H1 (cell line): Measurements from ENCODE around the gene ISCA2. TPM values are rescaled to one million over a fixed set of nuclear protein-coding genes. Genes with fewer than 3 reads are reported as not detected.

Source experiments
- ASH2L ChIP-seq: fragments of 200-600, 300-600 bp; sonication (generic); IDR thresholded peaks from one replicate; pipeline ENCODE4 v1.7.1; 2017; ENCODE audit warnings: low read length
- CBX8 ChIP-seq: fragments of 300-800, 300-1000 bp; sonication (generic); IDR thresholded peaks from 2 replicates; pipeline ENCODE4 v1.7.1; 2016; ENCODE audit warnings: low read depth, low read length, borderline replicate concordance
- CHD1 ChIP-seq: IDR thresholded peaks from 2 replicates; pipeline ENCODE4 v1.6.1; 2012; ENCODE audit warnings: low read depth, low read length, improper control_type of control experiment
- EP300 ChIP-seq, 2 experiments: IDR thresholded peaks; 1 replicate in 1 of 2; 2 replicates in 1 of 2; pipeline ENCODE4 v1.6.1; 2011 to 2012; ENCODE audit warnings: low read depth in 2 of 2, low read length in 2 of 2, mild to moderate bottlenecking in 2 of 2, borderline replicate concordance in 1 of 2, inconsistent platforms in 1 of 2, moderate library complexity in 1 of 2
- GABPA ChIP-seq: IDR thresholded peaks from 2 replicates; pipeline ENCODE4 v1.6.1; 2011; ENCODE audit warnings: mild to moderate bottlenecking, low read length, moderate library complexity, borderline replicate concordance; ENCODE audit not compliant: insufficient read depth
- KDM4A ChIP-seq: IDR thresholded peaks from one replicate; pipeline ENCODE4 v1.7.1; 2012; ENCODE audit warnings: low read depth, mild to moderate bottlenecking, moderate library complexity, low read length, inconsistent platforms; ENCODE audit not compliant: severe bottlenecking
- MAX ChIP-seq: IDR thresholded peaks from 2 replicates; pipeline ENCODE4 v1.6.1; 2012; ENCODE audit warnings: inconsistent platforms
- PHF8 ChIP-seq: fragments of 200-600 bp; sonication (generic); conservative IDR thresholded peaks from 2 replicates; pipeline ENCODE4 v1.7.1; 2012; ENCODE audit warnings: low read depth, mild to moderate bottlenecking, inconsistent platforms, low read length, moderate library complexity
- RAD21 ChIP-seq, 2 experiments: IDR thresholded peaks in 1 of 2; conservative IDR thresholded peaks in 1 of 2; 2 replicates each; pipeline ENCODE4 v1.6.1; 2011; ENCODE audit warnings: low read depth in 2 of 2, low read length in 2 of 2, improper control_type of control experiment in 1 of 2, inconsistent platforms in 1 of 2, mild to moderate bottlenecking in 1 of 2, moderate library complexity in 1 of 2
- SP2 ChIP-seq: IDR thresholded peaks from 2 replicates; pipeline ENCODE4 v1.6.1; 2012; ENCODE audit warnings: mild to moderate bottlenecking, low read length, inconsistent platforms
- polyA plus RNA-seq, 7 experiments: library from polyadenylated mRNA; depleted of rRNA in 3 of 7; stranded (reverse) in 5 of 7; unstranded in 2 of 7; fragments of >200 nt in 5 of 7; fragments of 200-250 nt in 2 of 7; gene quantifications; 1 replicate in 5 of 7; 2 replicates in 1 of 7; 4 replicates in 1 of 7; pipeline versions ENCODE4 v1.2.1 to v1.2.3, GENCODE V29; 2011 to 2013; ENCODE audit warnings: missing spikeins in 2 of 7, mixed read lengths in 2 of 7
- total RNA-seq: library from RNA; stranded (reverse); fragmentation: NEBNext Ultra II Directional; extraction: Animal tissue kit (Norgen Biotek cat#: 25700); gene quantifications from 2 replicates; pipeline ENCODE4 v1.2.1, GENCODE V29; 2021
- TF ChIP-seq, protein P1 (sequence below): fragments of 300-600 bp; sonication (generic); IDR thresholded peaks from 2 replicates; pipeline ENCODE4 v1.7.1; 2012; ENCODE audit warnings: low read length, moderate library complexity, mild to moderate bottlenecking, inconsistent platforms; ENCODE audit not compliant: insufficient replicate concordance

Gene ISCA2
- total and polyA plus RNA-seq, 2 of the 8 experiments (the other 6 are each of a cell fraction or from before 2014, with no cell fraction given): 43.5 to 78.6 TPM

DNA sequence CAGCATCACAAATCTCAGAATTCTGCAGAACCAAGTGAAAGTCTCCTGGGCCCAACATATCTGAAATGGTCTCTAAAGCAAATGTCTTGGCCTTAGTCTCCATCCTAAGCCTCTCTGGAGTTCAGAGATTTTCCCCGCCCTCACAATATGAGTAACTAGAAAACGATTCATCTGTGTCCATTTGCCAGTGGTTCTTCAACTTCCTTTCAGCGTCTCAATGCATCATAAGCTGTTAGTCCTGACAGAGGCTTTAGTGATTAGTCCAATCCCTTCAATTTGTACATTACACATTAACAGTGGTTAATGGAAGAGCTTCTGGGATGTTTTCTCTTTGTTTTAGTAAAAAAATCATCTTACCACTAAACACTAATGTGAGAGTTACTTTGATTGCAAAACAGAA is 17.9 kb upstream of the ISCA2 start (continued):
- TF ChIP-seq, protein P1, sequence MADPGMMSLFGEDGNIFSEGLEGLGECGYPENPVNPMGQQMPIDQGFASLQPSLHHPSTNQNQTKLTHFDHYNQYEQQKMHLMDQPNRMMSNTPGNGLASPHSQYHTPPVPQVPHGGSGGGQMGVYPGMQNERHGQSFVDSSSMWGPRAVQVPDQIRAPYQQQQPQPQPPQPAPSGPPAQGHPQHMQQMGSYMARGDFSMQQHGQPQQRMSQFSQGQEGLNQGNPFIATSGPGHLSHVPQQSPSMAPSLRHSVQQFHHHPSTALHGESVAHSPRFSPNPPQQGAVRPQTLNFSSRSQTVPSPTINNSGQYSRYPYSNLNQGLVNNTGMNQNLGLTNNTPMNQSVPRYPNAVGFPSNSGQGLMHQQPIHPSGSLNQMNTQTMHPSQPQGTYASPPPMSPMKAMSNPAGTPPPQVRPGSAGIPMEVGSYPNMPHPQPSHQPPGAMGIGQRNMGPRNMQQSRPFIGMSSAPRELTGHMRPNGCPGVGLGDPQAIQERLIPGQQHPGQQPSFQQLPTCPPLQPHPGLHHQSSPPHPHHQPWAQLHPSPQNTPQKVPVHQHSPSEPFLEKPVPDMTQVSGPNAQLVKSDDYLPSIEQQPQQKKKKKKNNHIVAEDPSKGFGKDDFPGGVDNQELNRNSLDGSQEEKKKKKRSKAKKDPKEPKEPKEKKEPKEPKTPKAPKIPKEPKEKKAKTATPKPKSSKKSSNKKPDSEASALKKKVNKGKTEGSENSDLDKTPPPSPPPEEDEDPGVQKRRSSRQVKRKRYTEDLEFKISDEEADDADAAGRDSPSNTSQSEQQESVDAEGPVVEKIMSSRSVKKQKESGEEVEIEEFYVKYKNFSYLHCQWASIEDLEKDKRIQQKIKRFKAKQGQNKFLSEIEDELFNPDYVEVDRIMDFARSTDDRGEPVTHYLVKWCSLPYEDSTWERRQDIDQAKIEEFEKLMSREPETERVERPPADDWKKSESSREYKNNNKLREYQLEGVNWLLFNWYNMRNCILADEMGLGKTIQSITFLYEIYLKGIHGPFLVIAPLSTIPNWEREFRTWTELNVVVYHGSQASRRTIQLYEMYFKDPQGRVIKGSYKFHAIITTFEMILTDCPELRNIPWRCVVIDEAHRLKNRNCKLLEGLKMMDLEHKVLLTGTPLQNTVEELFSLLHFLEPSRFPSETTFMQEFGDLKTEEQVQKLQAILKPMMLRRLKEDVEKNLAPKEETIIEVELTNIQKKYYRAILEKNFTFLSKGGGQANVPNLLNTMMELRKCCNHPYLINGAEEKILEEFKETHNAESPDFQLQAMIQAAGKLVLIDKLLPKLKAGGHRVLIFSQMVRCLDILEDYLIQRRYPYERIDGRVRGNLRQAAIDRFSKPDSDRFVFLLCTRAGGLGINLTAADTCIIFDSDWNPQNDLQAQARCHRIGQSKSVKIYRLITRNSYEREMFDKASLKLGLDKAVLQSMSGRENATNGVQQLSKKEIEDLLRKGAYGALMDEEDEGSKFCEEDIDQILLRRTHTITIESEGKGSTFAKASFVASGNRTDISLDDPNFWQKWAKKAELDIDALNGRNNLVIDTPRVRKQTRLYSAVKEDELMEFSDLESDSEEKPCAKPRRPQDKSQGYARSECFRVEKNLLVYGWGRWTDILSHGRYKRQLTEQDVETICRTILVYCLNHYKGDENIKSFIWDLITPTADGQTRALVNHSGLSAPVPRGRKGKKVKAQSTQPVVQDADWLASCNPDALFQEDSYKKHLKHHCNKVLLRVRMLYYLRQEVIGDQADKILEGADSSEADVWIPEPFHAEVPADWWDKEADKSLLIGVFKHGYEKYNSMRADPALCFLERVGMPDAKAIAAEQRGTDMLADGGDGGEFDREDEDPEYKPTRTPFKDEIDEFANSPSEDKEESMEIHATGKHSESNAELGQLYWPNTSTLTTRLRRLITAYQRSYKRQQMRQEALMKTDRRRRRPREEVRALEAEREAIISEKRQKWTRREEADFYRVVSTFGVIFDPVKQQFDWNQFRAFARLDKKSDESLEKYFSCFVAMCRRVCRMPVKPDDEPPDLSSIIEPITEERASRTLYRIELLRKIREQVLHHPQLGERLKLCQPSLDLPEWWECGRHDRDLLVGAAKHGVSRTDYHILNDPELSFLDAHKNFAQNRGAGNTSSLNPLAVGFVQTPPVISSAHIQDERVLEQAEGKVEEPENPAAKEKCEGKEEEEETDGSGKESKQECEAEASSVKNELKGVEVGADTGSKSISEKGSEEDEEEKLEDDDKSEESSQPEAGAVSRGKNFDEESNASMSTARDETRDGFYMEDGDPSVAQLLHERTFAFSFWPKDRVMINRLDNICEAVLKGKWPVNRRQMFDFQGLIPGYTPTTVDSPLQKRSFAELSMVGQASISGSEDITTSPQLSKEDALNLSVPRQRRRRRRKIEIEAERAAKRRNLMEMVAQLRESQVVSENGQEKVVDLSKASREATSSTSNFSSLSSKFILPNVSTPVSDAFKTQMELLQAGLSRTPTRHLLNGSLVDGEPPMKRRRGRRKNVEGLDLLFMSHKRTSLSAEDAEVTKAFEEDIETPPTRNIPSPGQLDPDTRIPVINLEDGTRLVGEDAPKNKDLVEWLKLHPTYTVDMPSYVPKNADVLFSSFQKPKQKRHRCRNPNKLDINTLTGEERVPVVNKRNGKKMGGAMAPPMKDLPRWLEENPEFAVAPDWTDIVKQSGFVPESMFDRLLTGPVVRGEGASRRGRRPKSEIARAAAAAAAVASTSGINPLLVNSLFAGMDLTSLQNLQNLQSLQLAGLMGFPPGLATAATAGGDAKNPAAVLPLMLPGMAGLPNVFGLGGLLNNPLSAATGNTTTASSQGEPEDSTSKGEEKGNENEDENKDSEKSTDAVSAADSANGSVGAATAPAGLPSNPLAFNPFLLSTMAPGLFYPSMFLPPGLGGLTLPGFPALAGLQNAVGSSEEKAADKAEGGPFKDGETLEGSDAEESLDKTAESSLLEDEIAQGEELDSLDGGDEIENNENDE: no peak
- TF ChIP-seq KDM4A (no peak), MAX (no peak), EP300 (IDR thresholded peaks at IDR 0.05; ENCODE audit: borderline replicate concordance in 1 of 2, low read depth in 2 of 2, low read length in 2 of 2) (no peak), RAD21 (IDR thresholded peaks at IDR 0.05 in 1 of 2, conservative IDR thresholded peaks at IDR 0.05 in 1 of 2; ENCODE audit: low read depth in 2 of 2, low read length in 2 of 2) (no peak), PHF8 (no peak), CHD1 (no peak), ASH2L (no peak), SP2 (no peak), GABPA (no peak), CBX8 (no peak)
